Gastroesophageal sphincter (tissue), 4 donors: ENCODE results near the gene INKA2. TPM values are rescaled to one million over a fixed set of nuclear protein-coding genes. Genes with fewer than 3 reads are reported as not detected.
A peak's percentile ranks its signal among the peaks of the same experiment; 100 is the strongest.

Experiments used
- ATAC-seq: fragments of 150-250 bp; one replicate; pipeline ENCODE4 v1.9.1; 2016; ENCODE audit warnings: mild to moderate bottlenecking, moderate library complexity
- H3K27ac ChIP-seq, 4 donors: fragments of 200-600 bp; sonication (generic) in 3 of 4; 1 replicate in 3 of 4; 2 replicates in 1 of 4; pipeline ENCODE4 v1.5.1; 2016 to 2019
- H3K27me3 ChIP-seq: fragments of 200-600 bp; sonication (generic); one replicate; pipeline ENCODE4 v1.5.1; 2019
- H3K36me3 ChIP-seq, 2 donors: fragments of 200-600 bp; sonication (generic); one replicate each; pipeline ENCODE4 v1.5.1; 2019; ENCODE audit warnings: control low read depth in 1 of 2
- H3K4me1 ChIP-seq, 3 donors: fragments of 200-600 bp; sonication (generic); 1 replicate in 2 of 3; 2 replicates in 1 of 3; pipeline ENCODE4 v1.5.1; 2016 to 2019; ENCODE audit warnings: control low read depth in 2 of 3
- H3K4me3 ChIP-seq, 2 donors: fragments of 200-600 bp; sonication (generic); one replicate each; pipeline ENCODE4 v1.5.1; 2019; ENCODE audit warnings: mild to moderate bottlenecking in 1 of 2, moderate library complexity in 1 of 2
- H3K9me3 ChIP-seq, 3 donors: fragments of 200-600 bp; sonication (generic); one replicate each; pipeline ENCODE4 v1.5.1; 2017 to 2019; ENCODE audit warnings: control low read depth in 2 of 3
- CTCF ChIP-seq, 4 experiments: fragments of 200-600 bp in 2 of 4; fragments of 450-650 bp in 2 of 4; sonication (generic) in 1 of 4; IDR thresholded peaks; one replicate each; pipeline ENCODE4 v1.5.1; 2017 to 2019; ENCODE audit warnings: antibody characterized with exemption in 4 of 4, mild to moderate bottlenecking in 2 of 4, moderate library complexity in 2 of 4
- EP300 ChIP-seq: sonication (generic); formaldehyde crosslinking; IDR thresholded peaks from one replicate; pipeline ENCODE4 v1.6.1; 2017; ENCODE audit warnings: antibody characterized with exemption, mild to moderate bottlenecking
- POLR2A ChIP-seq, 2 donors: fragments of 450-650 bp; IDR thresholded peaks; one replicate each; pipeline ENCODE4 v1.6.1; 2017; ENCODE audit warnings: antibody characterized with exemption in 2 of 2, mild to moderate bottlenecking in 2 of 2, moderate library complexity in 1 of 2
- POLR2AphosphoS5 ChIP-seq: sonication (generic); formaldehyde crosslinking; IDR thresholded peaks from one replicate; pipeline ENCODE4 v1.6.1; 2017; ENCODE audit warnings: antibody characterized with exemption
- WGBS, 2 donors: methylation state at CpG; one replicate each; pipeline ENCODE4 v1.1.5; 2018; ENCODE audit warnings: low coverage in 1 of 2; 5-methylcytosine and 5-hydroxymethylcytosine counted together
- total RNA-seq, 4 donors: library from RNA; depleted of rRNA; stranded (reverse); fragments of >200 nt; gene quantifications; one replicate each; pipeline ENCODE4 v1.1.0, GENCODE V29; 2016

The INKA2 gene
- total RNA-seq, 4 donors from 2014 or later: 7.2 to 12.8 (median 8.8) TPM

GRCh38 chr1:111737216-111738132 is 1.7 kb downstream of the INKA2 start:
- WGBS, 2 donors: 8 to 36% methylated on average over 4 to 8 of the region's 8 CpGs
- Histone ChIP-seq H3K9me3 (no peaks in the 10 kb centered on the region), H3K27me3 (no peaks in the 10 kb centered on the region), H3K4me1 (peaks cover 0 to 80% (median 43%) of the 10 kb centered on the region in 3 donors), H3K4me3 (peak overlapping the region; percentile 79 to 82), H3K27ac (peak overlapping the region; percentile 91 to 97 (median 92)), H3K36me3 (peaks cover 0 to 3% of the 10 kb centered on the region in 2 donors)
- no peak for ATAC-seq
- TF ChIP-seq EP300: no peak
- no peak for TF ChIP-seq CTCF (IDR thresholded peaks at IDR 0.05)
- no peak for TF ChIP-seq POLR2AphosphoS5
- TF ChIP-seq POLR2A (IDR thresholded peaks at IDR 0.05): no peak

GRCh38 chr1:111736548-111737215 is 2.5 kb downstream of the INKA2 start:
- peaks cover 0 to 3% of the 10 kb centered on the region in 2 donors for H3K36me3 ChIP-seq
- WGBS, 2 donors: 8 to 100% methylated on average over 1 to 2 of the region's 4 CpGs
- ATAC-seq: no peak
- no peaks in the 10 kb centered on the region for H3K9me3 ChIP-seq
- peak overlapping the region in 1 of 2 donors; percentile 82 for H3K4me3 ChIP-seq
- no peaks in the 10 kb centered on the region for H3K27me3 ChIP-seq
- TF ChIP-seq EP300: no peak
- H3K4me1 ChIP-seq: peaks cover 0 to 88% (median 43%) of the 10 kb centered on the region in 3 donors
- H3K27ac ChIP-seq: peak overlapping the region in 3 of 4 donors; percentile 91 to 97 (median 93)

GRCh38 chr1:111735858-111736544 is 3.2 kb downstream of the INKA2 start:
- Histone ChIP-seq H3K36me3 (peaks cover 0 to 3% of the 10 kb centered on the region in 2 donors), H3K4me3 (no peak overlapping the region), H3K4me1 (peaks cover 0 to 95% (median 43%) of the 10 kb centered on the region in 3 donors), H3K9me3 (no peaks in the 10 kb centered on the region), H3K27me3 (no peaks in the 10 kb centered on the region), H3K27ac (peak overlapping the region in 3 of 4 donors; percentile 7 to 91 (median 40))
- ATAC-seq: no peak
- TF ChIP-seq CTCF (IDR thresholded peaks at IDR 0.05) (no peak), EP300 (no peak)
- WGBS, 2 donors: 66% methylated on average over 4 to 6 of the region's 8 CpGs

GRCh38 chr1:111735321-111735720 is 3.9 kb downstream of the INKA2 start:
- Histone ChIP-seq H3K36me3 (peaks cover 0 to 3% of the 10 kb centered on the region in 2 donors), H3K4me3 (no peak overlapping the region), H3K27ac (peak overlapping the region in 1 of 4 donors; percentile 7), H3K4me1 (peaks cover 0 to 98% (median 48%) of the 10 kb centered on the region in 3 donors), H3K9me3 (no peaks in the 10 kb centered on the region), H3K27me3 (no peaks in the 10 kb centered on the region)
- TF ChIP-seq CTCF (IDR thresholded peaks at IDR 0.05): no peak
- no peak for TF ChIP-seq POLR2AphosphoS5
- TF ChIP-seq POLR2A (IDR thresholded peaks at IDR 0.05): no peak
- no peak for TF ChIP-seq EP300
- 59 to 88% methylated on average over 4 of the region's 4 CpGs for WGBS, 2 donors
- no peak for ATAC-seq

GRCh38 chr1:111734856-111735255 is 4.3 kb downstream of the INKA2 start:
- Histone ChIP-seq H3K4me3 (no peak overlapping the region), H3K9me3 (no peaks in the 10 kb centered on the region), H3K27me3 (no peaks in the 10 kb centered on the region), H3K27ac (peak overlapping the region in 2 of 4 donors; percentile 71 to 72), H3K4me1 (peaks cover 0 to 98% (median 53%) of the 10 kb centered on the region in 3 donors), H3K36me3 (peaks cover 0 to 3% of the 10 kb centered on the region in 2 donors)
- no peak for ATAC-seq
- 51 to 75% methylated on average over 2 to 3 of the region's 3 CpGs for WGBS, 2 donors
- TF ChIP-seq EP300 (no peak), CTCF (IDR thresholded peaks at IDR 0.05) (no peak), POLR2AphosphoS5 (no peak), POLR2A (IDR thresholded peaks at IDR 0.05) (no peak)
